GM21515 (cell line): ENCODE data around the gene RTN4RL1.
"Not testable (repeated sequence)": the region's sequence is repeated elsewhere in the genome, so short reads cannot be mapped to it uniquely, and the experiment has no call there.

Experiments
- ATAC-seq: cut with Tn5 transposase; IDR thresholded peaks from one replicate; pipeline ENCODE4 v1.9.1; 2021; ENCODE audit not compliant: unreplicated experiment

Gene RTN4RL1

GRCh38 chr17:1899403-1900000, 125.6 kb downstream of the RTN4RL1 start:
- ATAC-seq = no peak

- ATAC-seq = no peak
These were observed 126.3 kb downstream of the RTN4RL1 start for GRCh38 chr17:1898872-1899271.

- ATAC-seq = no peak
These were observed 126.8 kb downstream of the RTN4RL1 start for GRCh38 chr17:1898332-1898731.

GRCh38 chr17:1897105-1897656, 128.0 kb downstream of the RTN4RL1 start:
- no peak for ATAC-seq

- ATAC-seq = no peak
These were observed 128.7 kb downstream of the RTN4RL1 start for GRCh38 chr17:1896243-1897104.

GRCh38 chr17:1895479-1895878, 129.7 kb downstream of the RTN4RL1 start:
- ATAC-seq = not testable (repeated sequence)

GRCh38 chr17:1894753-1895339, 130.3 kb downstream of the RTN4RL1 start:
- ATAC-seq = no peak

GRCh38 chr17:1890758-1891450, 134.2 kb downstream of the RTN4RL1 start:
- ATAC-seq = no peak

- ATAC-seq = no peak
These were observed 136.4 kb downstream of the RTN4RL1 start for GRCh38 chr17:1888741-1889140.
